GM18517 (cell line): Measurements from ENCODE around the gene ASB4.
A peak's percentile ranks its signal among the peaks of the same experiment; 100 is the strongest.
"Not testable (repeated sequence)": the region's sequence is repeated elsewhere in the genome, so short reads cannot be mapped to it uniquely, and the experiment has no call there.

Experiments
- ATAC-seq: cut with Tn5 transposase; IDR thresholded peaks from one replicate; pipeline ENCODE4 v1.9.1; 2021; ENCODE audit warnings: mild to moderate bottlenecking, moderate library complexity; ENCODE audit not compliant: unreplicated experiment

Gene ASB4

GRCh38 chr7:95478272-95479037 lies 7.3 kb upstream of the ASB4 start:
- no peak for ATAC-seq

GRCh38 chr7:95479992-95480624 lies 5.6 kb upstream of the ASB4 start:
- ATAC-seq = peak; percentile 66

GRCh38 chr7:95481271-95482165 lies 4.2 kb upstream of the ASB4 start:
- ATAC-seq = no peak

- no peak for ATAC-seq
These were observed 3.3 kb upstream of the ASB4 start for GRCh38 chr7:95482424-95482823.

- ATAC-seq = no peak
These were observed 4.6 kb downstream of the ASB4 start for GRCh38 chr7:95490231-95490762.

GRCh38 chr7:95491201-95491600 lies 5.5 kb downstream of the ASB4 start:
- ATAC-seq = no peak

- no peak for ATAC-seq
These were observed 6.0 kb downstream of the ASB4 start for GRCh38 chr7:95491634-95492314.

GRCh38 chr7:95493247-95493646 lies 7.5 kb downstream of the ASB4 start:
- no peak for ATAC-seq

- ATAC-seq = no peak
These were observed 8.1 kb downstream of the ASB4 start for GRCh38 chr7:95493844-95494243.

GRCh38 chr7:95501261-95501832 lies 15.6 kb downstream of the ASB4 start:
- peak; percentile 93 for ATAC-seq

- no peak for ATAC-seq
These were observed 16.7 kb downstream of the ASB4 start for GRCh38 chr7:95502403-95502802.

GRCh38 chr7:95503271-95504131 lies 17.8 kb downstream of the ASB4 start:
- no peak for ATAC-seq

GRCh38 chr7:95504132-95504588 lies 18.4 kb downstream of the ASB4 start:
- not testable (repeated sequence) for ATAC-seq

- ATAC-seq = no peak
These were observed 23.0 kb downstream of the ASB4 start for GRCh38 chr7:95508780-95509179.

GRCh38 chr7:95509199-95509598 lies 23.5 kb downstream of the ASB4 start:
- no peak for ATAC-seq

GRCh38 chr7:95511716-95512260 lies 26.0 kb downstream of the ASB4 start:
- peak; percentile 94 for ATAC-seq

- ATAC-seq = peak; percentile 86
These were observed 31.7 kb downstream of the ASB4 start for GRCh38 chr7:95517458-95517857.

- ATAC-seq = peak; percentile 35
These were observed 32.1 kb downstream of the ASB4 start for GRCh38 chr7:95517870-95518269.

- ATAC-seq = no peak
These were observed 34.4 kb downstream of the ASB4 start for GRCh38 chr7:95520136-95520535.
